Measurements from ENCODE around the gene ICE1.
"Not testable (repeated sequence)": the region's sequence is repeated elsewhere in the genome, so short reads cannot be mapped to it uniquely, and the experiment has no call there.

Gene ICE1

GRCh38 chr5:5451863-5452262 lies 29.4 kb downstream of the ICE1 start:
- no peak for DNase-seq

- DNase-seq: no peak
Measured at GRCh38 chr5:5453131-5453530, 30.7 kb downstream of the ICE1 start.

- DNase-seq: no peak
Measured at GRCh38 chr5:5454391-5454790, 31.9 kb downstream of the ICE1 start.

- no peak for DNase-seq
Measured at GRCh38 chr5:5456858-5457257, 34.4 kb downstream of the ICE1 start.

- no peak for DNase-seq
Measured at GRCh38 chr5:5460311-5460710, 37.8 kb downstream of the ICE1 start.

GRCh38 chr5:5461012-5461411 lies 38.5 kb downstream of the ICE1 start:
- no peak for DNase-seq

GRCh38 chr5:5464036-5464715 lies 41.7 kb downstream of the ICE1 start:
- DNase-seq: no peak

GRCh38 chr5:5466227-5466626 lies 43.8 kb downstream of the ICE1 start:
- DNase-seq: no peak

GRCh38 chr5:5467737-5468136 lies 45.3 kb downstream of the ICE1 start:
- DNase-seq: no peak

GRCh38 chr5:5470933-5471332 lies 48.5 kb downstream of the ICE1 start:
- no peak for DNase-seq

- no peak for DNase-seq
Measured at GRCh38 chr5:5473226-5473625, 50.7 kb downstream of the ICE1 start.

GRCh38 chr5:5474961-5475360 lies 52.5 kb downstream of the ICE1 start:
- no peak for DNase-seq

- DNase-seq: no peak
Measured at GRCh38 chr5:5475975-5476374, 53.5 kb downstream of the ICE1 start.

- not testable (repeated sequence) for DNase-seq
Measured at GRCh38 chr5:5479578-5479977, 57.1 kb downstream of the ICE1 start.

- peak in 1 of 2 donors; percentile 1 for DNase-seq
Measured at GRCh38 chr5:5480481-5481111, 58.1 kb downstream of the ICE1 start.

GRCh38 chr5:5481206-5481605 lies 58.7 kb downstream of the ICE1 start:
- peak; percentile 14 to 25 for DNase-seq

- DNase-seq: no peak
Measured at GRCh38 chr5:5481633-5482032, 59.2 kb downstream of the ICE1 start.

GRCh38 chr5:5483350-5483749 lies 60.9 kb downstream of the ICE1 start:
- no peak for DNase-seq

GRCh38 chr5:5483880-5484598 lies 61.6 kb downstream of the ICE1 start:
- no peak for DNase-seq

- DNase-seq: no peak
Measured at GRCh38 chr5:5486122-5486521, 63.6 kb downstream of the ICE1 start.

- no peak for DNase-seq
Measured at GRCh38 chr5:5487585-5488360, 65.3 kb downstream of the ICE1 start.

- no peak for DNase-seq
Measured at GRCh38 chr5:5490774-5491347, 68.4 kb downstream of the ICE1 start.

Data from CD4-positive, alpha-beta T cell treated with Interleukin-1 beta for 1 hour (primary cell).